GM18867 (cell line): ENCODE measurements around the gene TRAPPC10.

Source experiments
- ATAC-seq: cut with Tn5 transposase; IDR thresholded peaks from one replicate; pipeline ENCODE4 v1.9.1; 2021; ENCODE audit warnings: mild to moderate bottlenecking, moderate library complexity; ENCODE audit not compliant: unreplicated experiment

Gene TRAPPC10

GRCh38 chr21:44002511-44002910, 9.6 kb upstream of the TRAPPC10 start:
- no peak for ATAC-seq

GRCh38 chr21:44003307-44003966, 8.7 kb upstream of the TRAPPC10 start:
- no peak for ATAC-seq

GRCh38 chr21:44005071-44005470, 7.0 kb upstream of the TRAPPC10 start:
- no peak for ATAC-seq

- no peak for ATAC-seq
Observed at GRCh38 chr21:44005593-44005992, 6.5 kb upstream of the TRAPPC10 start.

GRCh38 chr21:44006017-44006619, 6.0 kb upstream of the TRAPPC10 start:
- no peak for ATAC-seq

- no peak for ATAC-seq
Observed at GRCh38 chr21:44006656-44007055, 5.5 kb upstream of the TRAPPC10 start.

GRCh38 chr21:44010429-44010828, 1.7 kb upstream of the TRAPPC10 start:
- ATAC-seq: no peak

GRCh38 chr21:44011123-44011522, 986 bp upstream of the TRAPPC10 start:
- no peak for ATAC-seq

- ATAC-seq: peak; percentile 72
Observed at GRCh38 chr21:44012474-44013379, 618 bp downstream of the TRAPPC10 start.

GRCh38 chr21:44013380-44014088, 1.4 kb downstream of the TRAPPC10 start:
- no peak for ATAC-seq

GRCh38 chr21:44017601-44018000, 5.5 kb downstream of the TRAPPC10 start:
- ATAC-seq: no peak

GRCh38 chr21:44018127-44018526, 6.0 kb downstream of the TRAPPC10 start:
- no peak for ATAC-seq

GRCh38 chr21:44018813-44019567, 6.9 kb downstream of the TRAPPC10 start:
- ATAC-seq: no peak

GRCh38 chr21:44019568-44019958, 7.5 kb downstream of the TRAPPC10 start:
- ATAC-seq: no peak

- ATAC-seq: no peak
Observed at GRCh38 chr21:44020551-44020950, 8.4 kb downstream of the TRAPPC10 start.

GRCh38 chr21:44021064-44021463, 9.0 kb downstream of the TRAPPC10 start:
- ATAC-seq: no peak

- no peak for ATAC-seq
Observed at GRCh38 chr21:44024257-44024656, 12.1 kb downstream of the TRAPPC10 start.

- ATAC-seq: no peak
Observed at GRCh38 chr21:44024887-44025353, 12.8 kb downstream of the TRAPPC10 start.

- ATAC-seq: no peak
Observed at GRCh38 chr21:44027607-44028286, 15.6 kb downstream of the TRAPPC10 start.

GRCh38 chr21:44028287-44028659, 16.2 kb downstream of the TRAPPC10 start:
- no peak for ATAC-seq
